ENCODE results near the gene GABRA5.

The GABRA5 gene

GRCh38 chr15:26889298-26889898, 22.5 kb downstream of the GABRA5 start:
- Histone ChIP-seq H3K4me1 (no peaks in the 10 kb centered on the region), H3K27me3 (no peaks in the 10 kb centered on the region; the same call in none of the 2 replicates), H3K4me3 (ENCODE audit: low read depth, low read length) (peak overlapping the region; percentile 24; the same call in 1 of the 2 replicates), H3K36me3 (no peaks in the 10 kb centered on the region), H3K9me3 (no peaks in the 10 kb centered on the region)
- peak; percentile 67 for DNase-seq
- TF ChIP-seq CTCF (IDR thresholded peaks at IDR 0.05; ENCODE audit: low read depth, low read length): peak; percentile 67

- DNase-seq: no peak
- Histone ChIP-seq H3K36me3 (no peaks in the 10 kb centered on the region), H3K27me3 (no peaks in the 10 kb centered on the region; the same call in none of the 2 replicates), H3K9me3 (no peaks in the 10 kb centered on the region), H3K4me1 (no peaks in the 10 kb centered on the region), H3K4me3 (ENCODE audit: low read depth, low read length) (no peak overlapping the region)
- TF ChIP-seq CTCF (IDR thresholded peaks at IDR 0.05; ENCODE audit: low read depth, low read length): no peak
These were observed 23.6 kb downstream of the GABRA5 start for GRCh38 chr15:26890451-26890850.

GRCh38 chr15:26890988-26891387, 24.1 kb downstream of the GABRA5 start:
- DNase-seq: no peak
- no peaks in the 10 kb centered on the region for H3K36me3 ChIP-seq
- H3K9me3 ChIP-seq: no peaks in the 10 kb centered on the region
- no peaks in the 10 kb centered on the region for H3K4me1 ChIP-seq
- H3K27me3 ChIP-seq: no peaks in the 10 kb centered on the region; the same call in none of the 2 replicates
- no peak overlapping the region for H3K4me3 ChIP-seq (ENCODE audit: low read depth, low read length)
- TF ChIP-seq CTCF (IDR thresholded peaks at IDR 0.05; ENCODE audit: low read depth, low read length): no peak

GRCh38 chr15:26891448-26892181, 24.8 kb downstream of the GABRA5 start:
- H3K27me3 ChIP-seq: no peaks in the 10 kb centered on the region; the same call in none of the 2 replicates
- TF ChIP-seq CTCF (IDR thresholded peaks at IDR 0.05; ENCODE audit: low read depth, low read length): peak; percentile 90
- no peaks in the 10 kb centered on the region for H3K9me3 ChIP-seq
- no peaks in the 10 kb centered on the region for H3K36me3 ChIP-seq
- no peaks in the 10 kb centered on the region for H3K4me1 ChIP-seq
- DNase-seq: peak; percentile 87
- peak overlapping the region; percentile 50 for H3K4me3 ChIP-seq (ENCODE audit: low read depth, low read length)

- no peaks in the 10 kb centered on the region; the same call in 1 of the 2 replicates for H3K27me3 ChIP-seq
- no peaks in the 10 kb centered on the region for H3K4me1 ChIP-seq
- no peak overlapping the region for H3K4me3 ChIP-seq (ENCODE audit: low read depth, low read length)
- no peaks in the 10 kb centered on the region for H3K36me3 ChIP-seq
- H3K9me3 ChIP-seq: no peaks in the 10 kb centered on the region
- no peak for TF ChIP-seq CTCF (IDR thresholded peaks at IDR 0.05; ENCODE audit: low read depth, low read length)
- no peak for DNase-seq
These were observed 25.3 kb downstream of the GABRA5 start for GRCh38 chr15:26892182-26892518.

- H3K4me1 ChIP-seq: no peaks in the 10 kb centered on the region
- DNase-seq: no peak
- no peak for TF ChIP-seq CTCF (IDR thresholded peaks at IDR 0.05; ENCODE audit: low read depth, low read length)
- no peaks in the 10 kb centered on the region for H3K9me3 ChIP-seq
- H3K27me3 ChIP-seq: no peaks in the 10 kb centered on the region; the same call in 1 of the 2 replicates
- no peaks in the 10 kb centered on the region for H3K36me3 ChIP-seq
- no peak overlapping the region for H3K4me3 ChIP-seq (ENCODE audit: low read depth, low read length)
These were observed 25.8 kb downstream of the GABRA5 start for GRCh38 chr15:26892678-26893077.
